Caco-2 (cell line): ENCODE data around the gene YAF2. TPM values are rescaled to one million over a fixed set of nuclear protein-coding genes. Genes with fewer than 3 reads are reported as not detected.
A peak's percentile ranks its signal among the peaks of the same experiment; 100 is the strongest.

Source experiments
- Bru-seq: library from RNA; stranded (reverse); fragments of 400-500 nt; gene quantifications from one replicate; lab custom pipeline; 2021; lab: Mats Ljungman, UMichigan
- BruChase-seq, 2 experiments: library from RNA; stranded (reverse); fragments of 400-500 nt; gene quantifications; one replicate each; lab custom pipeline; 2021; lab: Mats Ljungman, UMichigan
- BruUV-seq: library from RNA; stranded (reverse); fragments of 400-500 nt; replicated peaks from 2 replicates; lab custom pipeline; 2021; lab: Mats Ljungman, UMichigan
- CTCF ChIA-PET: fragments of 300-600 bp; sonication (Branson Sonifier 250); formaldehyde crosslinking; loops from one replicate; lab custom pipeline; 2022; ENCODE audit warnings: antibody characterized with exemption; lab: Charles Lee
- POLR2A ChIA-PET: fragments of 300-600 bp; sonication (Branson Sonifier 250); formaldehyde crosslinking; loops from one replicate; lab custom pipeline; 2022; ENCODE audit warnings: antibody characterized with exemption; lab: Charles Lee
- DNase-seq, 2 experiments: peaks; one replicate each; pipeline versions ENCODE4 v3.0.0 to v3.0.0-alpha.2; 2020 to 2022
- H3K27me3 ChIP-seq: replicated peaks from 2 replicates; pipeline ENCODE4 v1.6.0; 2011; ENCODE audit warnings: low read length; ENCODE audit not compliant: control insufficient read depth, insufficient read depth
- H3K36me3 ChIP-seq: 2 replicates; pipeline ENCODE4 v1.5.1; 2011; ENCODE audit warnings: low read length; ENCODE audit not compliant: control insufficient read depth, insufficient read depth
- H3K4me1 ChIP-seq: fragments of 250-450 bp; sonication (Bioruptor Pico); 2 replicates; pipeline ENCODE4 v1.5.1; 2020; ENCODE audit warnings: mild to moderate bottlenecking
- H3K4me3 ChIP-seq: 2 replicates; pipeline ENCODE4 v1.5.1; 2011; ENCODE audit warnings: low read depth, mild to moderate bottlenecking, control low read depth, low read length
- H3K9me3 ChIP-seq: fragments of 250-450 bp; sonication (Bioruptor Pico); 2 replicates; pipeline ENCODE4 v1.5.1; 2020; ENCODE audit warnings: mild to moderate bottlenecking, moderate library complexity
- H3K27ac Mint-ChIP-seq: one replicate; pipeline ENCODE4 v1.8.0; 2022; ENCODE audit warnings: mixed read lengths; ENCODE audit not compliant: unreplicated experiment
- H3K27me3 Mint-ChIP-seq: one replicate; pipeline ENCODE4 v1.8.0; 2022; ENCODE audit warnings: mixed read lengths; ENCODE audit not compliant: insufficient read depth, unreplicated experiment
- H3K36me3 Mint-ChIP-seq: one replicate; pipeline ENCODE4 v1.8.0; 2022; ENCODE audit warnings: mild to moderate bottlenecking, mixed read lengths; ENCODE audit not compliant: insufficient read depth, unreplicated experiment
- H3K4me1 Mint-ChIP-seq: one replicate; pipeline ENCODE4 v1.8.0; 2022; ENCODE audit warnings: low read depth, mixed read lengths; ENCODE audit not compliant: unreplicated experiment
- H3K4me3 Mint-ChIP-seq: one replicate; pipeline ENCODE4 v1.8.0; 2022; ENCODE audit warnings: mild to moderate bottlenecking, moderate library complexity, mixed read lengths; ENCODE audit not compliant: unreplicated experiment
- H3K9me3 Mint-ChIP-seq: one replicate; pipeline ENCODE4 v1.8.0; 2022; ENCODE audit warnings: mixed read lengths; ENCODE audit not compliant: unreplicated experiment
- CTCF ChIP-seq, 2 experiments: fragments of 200-600 bp in 1 of 2; IDR thresholded peaks; 1 replicate in 1 of 2; 2 replicates in 1 of 2; pipeline versions ENCODE4 v1.5.1 to v1.8.0; 2011 to 2022; ENCODE audit warnings: antibody characterized with exemption in 1 of 2, control low read depth in 1 of 2, inconsistent platforms in 1 of 2, low read depth in 1 of 2, low read length in 1 of 2, mild to moderate bottlenecking in 1 of 2, moderate library complexity in 1 of 2; ENCODE audit not compliant: insufficient read depth in 1 of 2, severe bottlenecking in 1 of 2, unreplicated experiment in 1 of 2
- intact Hi-C: fragments of 100-400 bp; cut with micrococcal nuclease; formaldehyde crosslinking; loops from one replicate; pipeline ENCODE4 v1.10.0; 2022; ENCODE audit not compliant: unreplicated experiment
- long read RNA-seq: library from polyadenylated mRNA; stranded (forward); transcript quantifications from one replicate; pipeline ENCODE4 v2.0.0, GENCODE V29; 2022
- total RNA-seq: library from RNA; stranded (reverse); gene quantifications from 2 replicates; pipeline ENCODE4 v1.2.3, GENCODE V29; 2022

Gene YAF2, protein sequence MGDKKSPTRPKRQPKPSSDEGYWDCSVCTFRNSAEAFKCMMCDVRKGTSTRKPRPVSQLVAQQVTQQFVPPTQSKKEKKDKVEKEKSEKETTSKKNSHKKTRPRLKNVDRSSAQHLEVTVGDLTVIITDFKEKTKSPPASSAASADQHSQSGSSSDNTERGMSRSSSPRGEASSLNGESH
- total RNA-seq (29.2 and 33.2 TPM in 2 replicates), Bru-seq, nascent RNA (percentile 85 among the genes with signal in this experiment), BruChase-seq, experiment 1, labeled RNA remaining after a 2-hour chase (percentile 75 among the genes with signal in this experiment), BruChase-seq, experiment 2, labeled RNA remaining after a 6-hour chase (percentile 69 among the genes with signal in this experiment)
- long read RNA-seq, full-length matches to known transcripts: 17 of 26 reads
- long read RNA-seq, partial matches to known transcripts: 3 of 26 reads
- long read RNA-seq, other reads (novel, unspliced or antisense): 6 of 26 reads

- Histone ChIP-seq H3K27me3 (no peaks in the 10 kb centered on the region), H3K4me3 (peak within 1 kb of the TSS; percentile 83), H3K4me1 (peaks cover 9% of the 10 kb centered on the region), H3K36me3 (0 out of 2 replicates have a peak, but pooled peaks cover 1% of the 10 kb centered on the region), H3K9me3 (no peaks in the 10 kb centered on the region)
- BruUV-seq: no TSS peak
- no peak for TF ChIP-seq CTCF (IDR thresholded peaks at IDR 0.05; ENCODE audit: insufficient read depth in 1 of 2, low read depth in 1 of 2, low read length in 1 of 2, severe bottlenecking in 1 of 2, unreplicated experiment in 1 of 2)
- H3K27ac Mint-ChIP-seq: peak within 1 kb of the TSS; percentile 65
- ChIA-PET POLR2A (no interaction called here), CTCF (no interaction called here)
- peak within 1 kb of the TSS; percentile 75 for H3K4me3 Mint-ChIP-seq
- H3K4me1 Mint-ChIP-seq: peaks cover 9% of the 10 kb centered on the region
- intact Hi-C loops: loop anchor here (1.0 to 5.0 kb wide), 4 partner anchors 88 to 134 kb away; partner anchors contain the start of genes GXYLT1, PPHLN1 and ZCRB1
- peak; percentile 90 to 93 for DNase-seq
- H3K9me3 Mint-ChIP-seq: no peaks in the 10 kb centered on the region
- H3K27me3 Mint-ChIP-seq: no peaks in the 10 kb centered on the region
- peaks cover 8% of the 10 kb centered on the region for H3K36me3 Mint-ChIP-seq
Measured at GRCh38 chr12:42238240-42239140, at the start of gene YAF2. Gene YAF2, minus strand, starts transcription at chr12:42238248. Its CDS starts 68 bp downstream, at chr12:42238180.

DNA sequence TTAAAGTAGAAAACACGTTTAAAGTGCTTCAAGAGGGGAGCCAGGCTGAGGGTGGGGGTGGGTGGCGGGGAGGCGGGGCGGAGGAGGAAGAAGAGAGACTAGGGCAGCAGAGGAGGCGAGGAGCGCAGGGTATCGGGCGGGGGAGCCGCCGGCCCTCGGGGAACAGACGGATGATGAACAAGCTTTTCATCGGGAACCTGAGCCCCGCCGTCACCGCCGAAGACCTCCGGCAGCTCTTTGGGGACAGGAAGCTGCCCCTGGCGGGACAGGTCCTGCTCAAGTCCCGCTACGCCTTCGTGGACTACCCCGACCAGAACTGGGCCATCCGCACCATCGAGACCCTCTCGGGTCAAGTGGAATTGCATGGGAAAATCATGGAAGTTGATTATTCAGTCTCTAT lies 48.7 kb upstream of the YAF2 start:
- H3K36me3 Mint-ChIP-seq: no peaks in the 10 kb centered on the region
- no peak for TF ChIP-seq CTCF (IDR thresholded peaks at IDR 0.05; ENCODE audit: insufficient read depth in 1 of 2, low read depth in 1 of 2, low read length in 1 of 2, severe bottlenecking in 1 of 2, unreplicated experiment in 1 of 2)
- H3K9me3 Mint-ChIP-seq: no peaks in the 10 kb centered on the region
- Histone ChIP-seq H3K4me1 (peaks cover 12% of the 10 kb centered on the region; the same call in 1 of the 2 replicates), H3K27me3 (peaks cover 1% of the 10 kb centered on the region; the same call in 1 of the 2 replicates), H3K4me3 (no peak overlapping the region), H3K36me3 (no peaks in the 10 kb centered on the region), H3K9me3 (no peaks in the 10 kb centered on the region)
- H3K4me1 Mint-ChIP-seq: peaks cover 7% of the 10 kb centered on the region
- no peak for DNase-seq
- no peak overlapping the region for H3K4me3 Mint-ChIP-seq
- no peak overlapping the region for H3K27ac Mint-ChIP-seq
- CTCF ChIA-PET: no interaction called here
- POLR2A ChIA-PET: no interaction called here
- intact Hi-C loops: no loop called here
- BruUV-seq: no TSS peak
- peaks cover 7% of the 10 kb centered on the region for H3K27me3 Mint-ChIP-seq

- Mint-ChIP-seq H3K27ac (no peak overlapping the region), H3K4me1 (peaks cover 7% of the 10 kb centered on the region), H3K36me3 (no peaks in the 10 kb centered on the region), H3K4me3 (no peak overlapping the region), H3K27me3 (peaks cover 7% of the 10 kb centered on the region), H3K9me3 (no peaks in the 10 kb centered on the region)
- intact Hi-C loops: no loop called here
- Histone ChIP-seq H3K4me1 (peaks cover 20% of the 10 kb centered on the region), H3K27me3 (peaks cover 1% of the 10 kb centered on the region; the same call in 1 of the 2 replicates), H3K4me3 (no peak overlapping the region), H3K9me3 (no peaks in the 10 kb centered on the region), H3K36me3 (no peaks in the 10 kb centered on the region)
- DNase-seq: no peak
- ChIA-PET CTCF (no interaction called here), POLR2A (no interaction called here)
- BruUV-seq: no TSS peak
- TF ChIP-seq CTCF (IDR thresholded peaks at IDR 0.05; ENCODE audit: insufficient read depth in 1 of 2, low read depth in 1 of 2, low read length in 1 of 2, severe bottlenecking in 1 of 2, unreplicated experiment in 1 of 2): no peak
Measured at GRCh38 chr12:42285431-42285830, 47.4 kb upstream of the YAF2 start.
